NCI-H146 (cell line): Measurements from ENCODE around the gene SPHK1.

ENCODE experiments used
- DNase-seq: peaks from one replicate; lab custom pipeline; 2025; lab: John Stamatoyannopoulos, UW

SPHK1 gene

DNA sequence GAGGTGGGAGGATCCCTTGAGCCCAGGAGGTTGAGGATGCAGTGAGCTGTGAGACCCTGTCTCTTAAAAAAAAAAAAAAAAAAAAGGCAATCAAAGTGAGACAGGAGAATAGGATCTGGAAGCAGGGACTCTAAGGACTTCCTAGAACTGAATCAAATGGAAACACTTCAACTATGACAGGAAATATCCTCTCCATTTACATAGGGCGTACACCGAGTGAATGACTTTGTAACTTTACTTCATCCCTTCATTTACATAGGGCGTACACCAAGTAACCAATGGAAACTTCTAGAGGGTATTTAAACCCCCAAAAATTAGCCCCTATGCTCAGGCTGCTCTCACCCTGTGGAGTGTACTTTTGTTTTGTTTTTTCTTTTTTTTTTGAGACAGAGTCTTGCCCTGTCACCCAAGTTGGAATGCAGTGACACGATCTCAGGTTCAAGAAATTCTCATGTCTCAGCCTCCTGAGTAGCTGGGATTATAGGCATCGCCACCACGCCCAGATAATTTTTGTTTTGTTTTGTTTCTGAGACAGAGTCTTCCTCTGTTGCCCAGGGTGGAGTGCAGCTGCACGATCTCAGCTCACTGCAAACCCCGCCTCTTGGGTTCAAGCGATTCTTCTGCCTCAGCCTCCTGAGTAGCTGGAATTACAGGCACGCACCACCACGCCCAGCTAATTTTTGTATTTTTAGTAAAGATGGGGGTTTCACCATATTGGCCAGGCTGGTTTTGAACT is 21.1 kb upstream of the SPHK1 start:
- no peak for DNase-seq

DNA sequence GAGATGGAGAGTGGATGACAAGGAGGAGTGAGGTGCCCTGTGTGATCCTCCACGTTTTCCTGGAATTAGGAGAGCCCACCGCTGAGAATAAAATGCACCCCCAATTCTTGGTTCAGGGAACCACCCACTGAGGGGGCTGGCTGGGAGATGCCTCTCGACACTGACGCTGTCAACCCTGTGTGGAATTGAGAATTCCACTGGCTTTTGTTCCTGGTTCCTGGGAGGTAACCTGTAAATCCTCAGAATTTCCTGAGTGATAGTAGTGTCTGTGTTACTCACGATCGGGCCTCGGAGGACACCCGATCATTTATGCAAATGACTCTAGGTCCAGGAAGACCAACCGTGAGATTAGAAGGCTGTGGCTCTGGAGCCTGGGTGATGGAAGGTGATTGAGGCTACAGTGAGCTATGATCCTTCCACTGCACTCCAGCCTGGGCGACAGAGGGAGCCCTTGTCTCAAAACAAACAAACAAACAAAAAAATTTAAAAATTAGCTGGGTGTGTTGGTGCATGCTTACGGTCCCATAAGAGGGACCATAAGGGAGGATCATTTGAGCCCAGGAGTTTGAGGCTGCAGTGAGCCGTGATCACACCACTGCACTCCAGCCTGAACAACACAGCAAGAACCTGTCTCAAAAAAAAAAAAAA is 19.0 kb upstream of the SPHK1 start:
- DNase-seq, result no peak

DNA sequence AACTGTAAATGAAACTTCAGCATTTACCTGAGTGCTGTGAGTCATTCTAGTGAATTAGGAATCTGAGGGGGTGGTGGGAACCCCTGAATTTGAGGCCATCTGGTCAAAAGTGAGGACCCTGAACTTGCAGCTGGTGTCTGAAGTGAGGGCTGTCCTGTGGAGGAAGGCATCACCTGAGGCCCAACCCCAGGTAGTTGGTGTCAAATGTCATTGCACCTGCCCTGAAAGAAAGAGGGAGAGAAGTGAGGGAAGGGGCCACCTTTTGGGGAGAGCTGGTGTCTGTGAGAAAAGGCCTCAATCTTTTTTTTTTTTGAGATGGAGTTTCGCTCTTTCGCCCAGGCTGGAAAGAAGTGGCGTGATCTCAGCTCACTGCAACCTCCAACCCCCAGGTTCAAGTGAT is 18.2 kb upstream of the SPHK1 start:
- DNase-seq, result no peak

DNA sequence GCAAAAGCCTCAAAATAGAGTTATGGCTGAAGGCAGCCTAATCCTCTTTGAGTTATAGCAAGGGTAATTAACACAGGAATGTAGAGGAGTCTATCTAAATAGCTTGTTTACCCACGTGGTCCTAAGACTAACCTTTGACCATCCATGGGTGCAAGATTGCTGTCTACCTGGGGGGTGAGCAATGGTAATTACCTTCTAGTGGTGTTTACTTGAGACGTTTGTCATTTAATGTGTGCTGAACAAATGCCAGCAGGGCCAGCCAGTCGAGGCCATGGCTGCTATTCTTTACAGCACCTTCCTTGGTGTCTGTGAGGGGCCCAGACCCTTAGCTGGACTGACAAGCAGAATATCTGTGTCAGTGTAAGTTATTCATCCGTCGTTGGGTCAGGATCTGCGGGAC is 16.8 kb upstream of the SPHK1 start:
- DNase-seq, result no peak

DNA sequence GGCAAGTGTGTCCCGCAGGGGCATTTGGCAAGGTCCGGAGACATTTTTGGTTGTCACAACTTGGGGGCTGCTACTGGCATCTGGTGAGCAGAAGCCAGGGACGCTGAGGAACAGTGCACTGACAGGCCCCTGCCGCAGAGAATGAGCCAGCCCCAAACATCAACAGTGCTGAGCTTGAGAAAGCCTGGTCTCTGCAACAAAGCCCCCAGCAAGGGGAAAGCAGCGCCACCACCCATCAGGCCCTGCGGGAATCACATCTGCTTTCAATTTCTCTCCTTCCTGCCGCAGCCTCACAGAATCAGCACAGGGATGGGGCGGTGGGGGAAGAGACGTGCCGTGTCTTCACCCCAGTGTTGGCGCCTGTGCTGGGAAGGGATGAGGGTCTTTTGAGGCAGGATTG is 15.9 kb upstream of the SPHK1 start:
- DNase-seq, result no peak

DNA sequence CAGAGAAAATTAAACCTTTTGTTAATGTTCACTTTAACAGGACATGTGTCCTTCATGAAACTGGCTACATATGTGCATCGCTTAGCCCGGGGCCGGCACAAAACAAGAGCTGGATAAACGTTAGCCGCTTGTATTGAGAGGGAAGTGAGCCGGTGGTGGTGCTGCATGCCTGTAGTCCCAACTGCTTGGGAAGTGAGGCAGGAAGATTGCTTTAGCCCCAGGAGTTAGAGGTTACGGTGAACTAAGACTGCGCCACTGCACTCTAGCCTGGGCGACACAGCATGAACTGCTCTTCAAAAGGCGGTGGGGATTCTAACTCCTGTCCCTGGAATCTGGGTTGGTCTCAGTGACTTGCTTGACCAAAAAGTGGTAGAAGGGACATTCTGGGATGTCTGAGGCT is 15.0 kb upstream of the SPHK1 start:
- no peak for DNase-seq

DNA sequence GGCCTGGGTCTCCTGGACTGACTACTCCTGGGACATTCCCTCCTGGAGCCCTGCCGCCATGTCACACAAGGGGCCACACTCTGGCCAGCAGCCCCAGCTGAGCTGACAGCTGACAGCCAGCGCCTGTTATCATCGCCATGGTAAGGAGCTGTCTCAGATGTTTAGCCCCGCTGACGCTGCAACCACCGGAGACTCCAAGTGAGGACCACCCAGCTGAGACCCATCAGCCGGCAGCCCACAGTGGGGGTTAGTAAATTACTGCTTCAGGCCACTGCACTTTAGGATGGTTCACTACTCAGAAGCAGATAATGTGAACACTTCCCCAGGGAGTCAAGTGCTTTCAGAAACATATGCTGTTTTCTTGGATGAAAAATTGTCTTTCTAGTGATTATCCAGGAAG is 14.6 kb upstream of the SPHK1 start:
- DNase-seq, result no peak

DNA sequence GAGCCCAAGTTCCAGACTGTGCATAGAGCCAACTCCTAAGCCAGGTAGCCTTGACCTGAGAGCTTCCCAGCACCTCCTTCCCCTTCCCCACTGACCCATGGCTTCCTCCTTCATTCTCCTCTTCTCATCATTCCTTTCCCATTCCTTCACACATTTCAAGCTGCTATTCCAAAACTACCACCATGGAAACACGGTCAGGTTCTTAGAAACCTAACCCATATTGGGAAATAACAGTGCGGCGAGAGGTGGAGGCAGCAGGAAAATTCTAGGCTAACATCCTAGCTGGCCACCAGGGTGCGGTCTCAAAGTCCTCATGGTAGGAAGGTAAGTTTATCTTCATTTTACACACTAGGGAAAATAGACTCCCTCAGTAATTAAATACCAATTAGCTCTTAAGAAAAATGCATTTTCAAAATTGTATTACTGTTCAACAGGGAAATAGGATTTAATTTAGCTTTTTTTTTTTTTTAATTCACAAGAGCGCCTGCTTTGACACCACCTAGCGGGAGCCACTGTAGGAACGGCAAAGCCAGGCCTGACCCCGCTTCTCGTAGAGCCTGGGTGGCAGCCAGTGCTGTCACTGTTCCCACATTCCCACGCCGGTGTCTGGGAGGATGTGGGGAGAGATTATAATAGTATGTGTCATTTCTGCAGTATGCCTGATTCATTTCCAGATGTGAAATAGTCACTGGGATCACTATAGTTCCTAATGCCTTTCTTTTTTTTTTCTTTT is 14.0 kb upstream of the SPHK1 start:
- DNase-seq, result no peak

DNA sequence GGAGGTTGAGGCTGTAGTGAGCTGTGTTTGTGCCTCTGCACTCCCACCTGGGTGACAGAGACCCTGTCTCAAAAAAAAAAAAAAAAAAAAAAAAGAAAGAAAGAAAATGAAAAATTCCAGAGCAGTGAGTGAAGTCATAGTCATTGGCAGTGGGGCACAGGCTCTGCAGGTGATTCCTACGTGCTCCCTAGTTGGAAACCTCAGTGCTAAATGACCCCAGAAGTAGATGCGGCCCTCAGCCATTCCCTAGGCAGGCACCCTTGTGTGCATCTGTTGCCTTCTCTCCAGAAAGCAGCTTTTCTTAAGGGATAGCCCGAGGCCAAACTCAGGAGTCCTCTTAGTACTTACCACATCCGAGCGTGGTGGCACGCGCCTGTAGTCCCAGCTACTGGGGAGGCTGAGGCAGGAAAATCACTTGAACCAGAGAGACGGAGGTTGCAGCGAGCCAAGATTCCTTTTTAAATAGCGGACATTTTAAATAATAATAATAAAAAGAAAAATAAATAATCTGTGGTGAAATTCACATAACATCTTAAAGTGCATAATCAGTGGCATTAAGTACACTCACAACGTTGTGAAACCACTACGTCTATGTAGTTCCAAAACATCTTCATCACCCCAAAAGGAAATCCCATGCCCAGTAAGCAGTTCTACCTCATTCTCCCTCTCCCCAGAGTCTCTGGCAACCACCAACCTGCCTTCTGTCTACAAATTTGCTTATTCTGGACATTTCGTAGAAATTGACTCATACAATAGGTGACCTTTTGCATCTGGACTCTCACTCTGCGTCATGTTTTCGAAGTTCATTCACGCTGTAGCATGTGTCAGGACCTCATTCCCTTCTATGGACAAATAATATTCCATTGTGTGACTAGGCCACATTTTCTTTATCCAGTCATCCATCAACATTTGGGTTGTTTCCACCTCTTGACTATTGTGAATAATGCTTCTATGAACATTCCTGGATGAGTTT is 12.5 kb upstream of the SPHK1 start:
- DNase-seq, result no peak

DNA sequence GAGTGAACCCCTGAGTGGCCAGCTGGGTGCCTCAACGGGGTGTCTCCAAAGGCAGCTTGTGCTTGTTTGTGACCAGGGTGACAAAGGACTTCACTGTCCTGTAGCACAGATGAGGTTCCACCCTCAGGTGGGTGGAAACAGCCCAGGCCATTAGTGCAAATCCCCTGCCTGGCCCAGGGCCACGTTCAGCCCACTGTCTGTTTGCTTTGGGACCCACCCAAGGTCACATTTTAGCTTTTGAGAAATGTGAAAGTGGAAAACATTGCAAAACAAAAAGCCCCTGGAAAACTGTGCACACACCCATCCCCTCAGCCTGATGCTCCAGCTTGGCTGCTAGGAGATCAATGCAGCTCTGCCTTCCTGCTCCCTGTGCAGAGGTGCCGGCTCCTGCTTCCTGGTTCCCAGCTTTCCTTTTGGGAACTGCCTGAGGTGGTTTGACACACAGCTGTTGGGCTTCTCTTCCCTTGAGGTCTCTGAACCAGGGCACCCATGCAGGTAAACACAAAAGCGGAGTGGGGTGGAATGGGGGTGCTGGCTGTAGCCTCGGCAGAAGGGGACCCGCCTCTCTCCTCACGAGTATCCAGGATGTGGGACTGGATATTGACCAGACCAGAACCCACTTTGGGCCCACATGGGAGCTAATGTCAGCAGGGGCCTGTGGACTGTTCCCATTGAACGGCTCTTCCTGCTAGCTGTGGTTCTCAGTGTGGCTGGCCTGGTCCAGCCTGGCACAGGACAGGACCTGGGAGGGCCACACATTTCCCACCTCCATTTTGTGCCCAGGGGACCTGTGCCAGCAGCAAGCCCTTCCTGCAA is 7.9 kb upstream of the SPHK1 start:
- peak; percentile 5 for DNase-seq

DNA sequence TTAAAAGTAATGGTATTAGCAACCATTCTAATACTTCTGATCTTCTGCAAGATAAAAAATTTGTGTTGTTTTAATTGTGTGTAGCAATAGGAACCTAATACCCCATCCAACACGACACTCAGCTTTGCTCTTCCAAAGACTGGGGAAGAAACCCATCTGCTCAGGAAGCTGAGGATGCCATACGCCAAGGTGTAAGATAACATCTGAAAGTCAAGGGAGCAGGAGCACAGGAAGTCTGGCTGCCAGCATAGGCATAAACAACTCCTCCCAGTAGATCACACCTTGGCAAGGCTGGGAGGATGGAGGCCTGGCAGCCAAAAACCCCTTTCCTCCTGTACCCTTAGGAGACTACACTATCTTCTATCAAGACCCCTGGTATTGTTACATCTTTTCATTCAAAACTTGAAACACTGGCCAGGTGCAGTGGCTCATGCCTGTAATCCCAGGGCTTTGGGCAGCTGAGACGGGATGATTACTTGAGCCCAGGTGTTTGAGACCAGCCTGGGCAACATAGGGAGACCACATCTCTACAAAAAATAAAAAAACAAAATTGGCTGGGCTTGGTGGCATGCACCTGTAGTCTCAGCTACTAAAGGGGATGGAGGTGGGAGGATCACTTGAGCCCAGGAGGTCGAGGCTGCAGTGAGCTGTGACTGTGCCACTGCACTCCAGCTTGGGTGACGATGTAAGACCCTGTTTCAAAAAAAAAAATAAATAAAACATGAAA is 5.7 kb upstream of the SPHK1 start:
- no peak for DNase-seq

DNA sequence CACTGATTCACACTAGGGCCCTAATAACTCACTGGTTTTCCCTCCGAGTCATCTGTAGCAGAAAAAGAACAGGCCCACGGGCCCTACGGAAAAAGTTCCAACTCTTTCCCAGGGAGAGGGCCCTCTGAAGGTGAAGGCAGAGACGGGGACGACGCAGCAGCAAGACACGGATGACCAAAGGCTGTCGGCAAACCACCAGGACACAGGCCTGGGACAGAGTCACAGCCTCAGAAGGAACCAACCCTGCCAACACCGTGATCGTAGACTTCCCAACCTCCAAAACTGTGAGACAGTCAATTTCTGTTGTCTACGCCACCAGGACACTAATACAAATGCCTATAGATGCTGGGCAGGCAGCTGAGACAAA is 5.2 kb upstream of the SPHK1 start:
- DNase-seq, result no peak

DNA sequence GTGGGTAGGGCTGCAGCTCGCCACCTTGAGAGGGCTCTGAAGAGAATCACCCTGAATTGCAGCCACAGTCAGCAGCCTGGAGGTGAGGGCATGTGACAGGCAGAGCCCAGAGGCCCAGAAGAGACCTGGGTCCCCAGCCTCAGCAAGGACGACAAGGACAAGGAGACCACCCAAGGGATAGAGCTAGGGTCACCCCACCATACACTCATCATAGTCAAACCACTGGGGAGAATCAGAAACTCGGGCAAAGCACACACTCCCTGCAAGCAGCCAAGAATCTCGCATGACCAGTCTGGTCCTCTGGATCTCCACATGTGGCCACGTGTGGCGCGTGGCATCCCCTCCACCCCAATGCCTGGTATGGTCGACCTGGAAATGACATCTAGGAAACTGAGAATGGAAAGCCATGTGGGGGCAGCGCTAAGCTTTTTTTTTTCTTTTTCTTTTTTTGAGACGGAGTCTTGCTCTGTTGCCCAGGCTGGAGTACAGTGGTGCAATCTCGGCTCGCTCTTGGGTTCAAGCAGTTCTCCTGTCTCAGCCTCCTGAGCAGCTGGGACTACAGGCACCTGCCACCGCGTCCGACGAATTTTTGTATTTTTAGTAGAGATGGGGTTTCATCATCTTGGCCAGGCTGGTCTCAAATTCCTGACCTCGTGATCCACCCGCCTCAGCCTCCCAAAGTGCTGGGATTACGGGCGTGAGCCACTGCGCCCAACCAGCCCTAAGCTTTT is 4.6 kb upstream of the SPHK1 start:
- DNase-seq, result no peak

DNA sequence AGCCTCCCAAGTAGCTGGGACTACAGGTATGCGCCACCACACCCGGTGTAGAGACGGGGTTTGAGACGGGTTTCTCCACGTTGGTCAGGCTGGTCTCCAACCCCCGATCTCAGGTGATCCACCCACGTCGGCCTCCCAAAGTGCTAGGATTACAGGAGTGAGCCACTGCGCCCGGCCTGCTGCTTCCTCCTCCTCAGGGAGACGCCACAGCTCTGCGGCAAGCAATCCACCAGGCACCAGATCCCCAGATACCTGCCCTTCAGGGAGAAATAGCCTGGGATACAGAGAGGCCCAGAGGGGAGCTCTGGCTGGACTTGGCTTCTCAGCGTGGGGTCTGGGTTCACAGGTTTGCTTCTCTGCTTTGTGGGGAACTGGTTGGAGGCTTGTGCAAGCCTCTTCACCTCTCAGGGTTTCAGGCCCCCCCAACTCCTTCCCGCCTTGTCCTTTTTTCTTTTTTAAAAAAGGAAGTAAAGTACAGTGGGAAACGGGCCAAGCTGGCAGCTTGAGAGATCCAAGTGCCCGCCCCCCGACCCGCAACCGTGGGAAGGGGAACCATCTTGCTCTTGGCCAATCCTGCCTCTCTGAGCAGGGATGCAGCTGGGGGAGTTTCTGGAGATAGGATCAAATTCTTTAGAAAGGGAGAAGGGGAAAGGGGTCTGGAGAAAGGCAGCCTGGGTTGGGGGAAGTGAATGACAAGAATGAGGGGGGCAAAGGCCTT is 2.6 kb upstream of the SPHK1 start:
- no peak for DNase-seq

DNA sequence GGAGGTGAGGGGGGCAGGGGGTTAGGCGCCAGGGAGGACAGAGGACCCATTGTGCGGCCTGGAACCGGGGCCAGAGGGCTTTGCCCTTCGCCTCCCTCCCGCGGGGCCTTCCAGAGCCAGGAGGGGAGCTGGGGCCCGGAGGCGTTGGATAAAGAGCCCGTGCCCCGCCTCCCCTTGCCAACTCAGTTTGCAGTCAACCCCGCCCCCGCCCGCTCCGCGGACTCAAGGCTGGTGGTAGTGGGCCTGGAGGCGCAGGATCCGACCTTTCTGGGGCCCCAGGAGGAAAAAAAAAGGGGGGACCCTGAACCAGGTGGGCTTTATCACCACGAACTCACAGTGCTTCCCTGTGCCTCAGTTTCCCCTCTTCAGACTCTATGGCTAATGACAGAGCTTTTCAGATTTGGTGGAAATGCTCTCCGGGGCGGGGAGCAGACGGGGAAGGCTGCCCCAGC is 2.0 kb upstream of the SPHK1 start:
- DNase-seq, result no peak

DNA sequence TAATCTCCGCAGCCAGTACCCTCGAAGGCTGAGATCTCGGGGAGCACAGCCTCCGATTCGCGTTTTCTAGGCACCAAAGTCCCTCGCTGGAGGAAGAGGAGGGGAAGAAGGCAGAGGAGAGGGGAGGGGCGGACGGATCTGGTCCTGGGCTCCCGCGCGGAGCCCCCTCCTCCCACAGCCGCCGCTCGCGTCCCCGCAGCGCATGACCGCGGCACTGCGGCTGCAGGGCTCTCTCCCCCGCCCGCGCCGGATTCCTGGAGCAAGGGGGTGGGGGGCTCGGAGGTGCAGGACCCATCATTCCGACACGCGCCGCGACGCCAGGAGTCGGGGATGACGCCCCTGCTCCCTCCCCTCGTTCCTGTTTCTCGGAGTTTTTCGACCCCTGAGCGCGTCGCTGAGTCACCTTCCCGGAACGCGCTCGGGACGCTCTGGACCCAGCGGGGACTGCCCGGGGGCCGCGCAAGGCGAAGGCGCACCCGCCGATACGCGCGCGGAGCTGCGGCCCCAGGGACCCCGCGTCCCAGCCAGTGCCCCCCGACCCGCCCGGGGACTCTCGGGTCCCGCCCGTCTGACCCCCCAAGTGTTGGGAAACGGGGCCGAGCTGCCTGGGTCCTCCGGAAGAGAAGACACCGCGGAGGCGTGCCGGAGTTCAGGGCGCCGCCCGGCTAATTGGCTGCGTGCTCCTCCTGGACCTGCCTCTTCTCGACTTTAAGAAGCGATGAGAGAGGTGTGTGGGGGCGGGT is 1.4 kb upstream of the SPHK1 start:
- DNase-seq, result peak; percentile 33

DNA sequence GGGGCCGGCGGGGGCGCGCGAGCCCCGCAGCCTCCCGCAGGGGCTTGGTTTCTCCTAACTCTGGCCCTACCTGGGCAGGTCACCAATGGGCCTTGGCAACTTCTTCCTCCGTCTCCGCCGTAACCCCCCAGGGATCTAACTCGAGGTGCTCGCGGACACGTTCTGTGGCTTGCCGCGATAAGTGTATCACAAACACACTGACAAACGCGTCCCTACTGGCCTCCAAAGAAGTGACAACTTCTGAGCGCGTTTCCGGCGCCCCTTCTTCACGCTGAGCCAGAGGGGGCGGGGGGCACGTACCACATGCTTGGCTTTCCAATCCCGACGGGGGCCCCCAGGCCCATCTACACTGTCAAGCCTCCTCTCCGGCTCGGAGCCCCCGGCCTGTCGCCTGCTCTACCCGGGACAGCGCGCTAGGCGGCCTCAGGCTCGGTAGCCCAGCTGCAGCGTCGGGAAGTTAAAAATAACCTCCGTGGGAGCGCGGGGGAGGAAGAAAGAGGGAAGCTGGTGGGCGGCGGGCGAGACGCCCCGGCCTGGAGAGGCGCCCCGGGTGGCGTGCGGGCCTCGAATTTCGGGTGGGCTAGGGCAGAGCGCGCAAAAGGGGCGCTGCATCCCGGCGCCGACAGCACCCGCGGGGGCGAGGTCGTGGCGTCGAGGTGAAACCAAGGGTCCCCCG is 725 bp upstream of the SPHK1 start:
- DNase-seq, result peak; percentile 33
